Skeletal muscle satellite cell (primary cell): ENCODE data around the gene PPP4R1. TPM values are rescaled to one million over a fixed set of nuclear protein-coding genes. Genes with fewer than 3 reads are reported as not detected.
A peak's percentile ranks its signal among the peaks of the same experiment; 100 is the strongest.

Source experiments
- H3K27me3 ChIP-seq: 2 replicates; pipeline ENCODE4 v1.7.0; 2013; ENCODE audit warnings: low read length; ENCODE audit not compliant: control insufficient read depth, insufficient read depth
- H3K36me3 ChIP-seq: 2 replicates; pipeline ENCODE4 v1.7.0; 2013; ENCODE audit warnings: mild to moderate bottlenecking, control low read depth, low read length; ENCODE audit not compliant: insufficient read depth
- H3K4me1 ChIP-seq: 2 replicates; pipeline ENCODE4 v1.7.0; 2013; ENCODE audit warnings: low read length; ENCODE audit not compliant: control insufficient read depth, insufficient read depth
- H3K4me2 ChIP-seq: 2 replicates; pipeline ENCODE4 v1.7.0; 2013; ENCODE audit warnings: mild to moderate bottlenecking, low read length
- H3K4me3 ChIP-seq: 2 replicates; pipeline ENCODE4 v1.7.0; 2013; ENCODE audit warnings: low read length
- H3K9ac ChIP-seq: 2 replicates; pipeline ENCODE4 v1.7.0; 2013; ENCODE audit warnings: mild to moderate bottlenecking, low read depth, low read length, moderate library complexity
- H3K9me3 ChIP-seq: replicated peaks from 2 replicates; pipeline ENCODE4 v1.7.0; 2013; ENCODE audit warnings: mild to moderate bottlenecking, control low read depth, low read length
- total RNA-seq: library from RNA; depleted of rRNA; stranded (reverse); fragments of >200 nt; gene quantifications from 2 replicates; pipeline ENCODE4 v1.2.3, GENCODE V29; 2012; rRNA removed

PPP4R1 gene
- total RNA-seq = 58.3 and 65.5 TPM in 2 replicates

GRCh38 chr18:9614401-9615279 is at the start of gene PPP4R1:
Gene PPP4R1 (minus strand): TSS chr18:9614559. CDS start chr18:9614484, 75 bp downstream.
- H3K9ac ChIP-seq = peak within 1 kb of the TSS; percentile 95
- H3K4me1 ChIP-seq = peaks cover 44% of the 10 kb centered on the region
- H3K4me2 ChIP-seq = peak within 1 kb of the TSS; percentile 81
- H3K27me3 ChIP-seq = no peaks in the 10 kb centered on the region
- H3K9me3 ChIP-seq = no peaks in the 10 kb centered on the region
- H3K4me3 ChIP-seq = peak within 1 kb of the TSS; percentile 91
- H3K36me3 ChIP-seq = peaks cover 12% of the 10 kb centered on the region

GRCh38 chr18:9663377-9663776 is 49.0 kb upstream of the PPP4R1 start:
- no peak overlapping the region for H3K4me2 ChIP-seq
- H3K9me3 ChIP-seq = no peaks in the 10 kb centered on the region
- H3K9ac ChIP-seq = no peak overlapping the region
- H3K27me3 ChIP-seq = no peaks in the 10 kb centered on the region
- no peak overlapping the region for H3K4me3 ChIP-seq
- no peaks in the 10 kb centered on the region for H3K4me1 ChIP-seq
- no peaks in the 10 kb centered on the region for H3K36me3 ChIP-seq

- Histone ChIP-seq H3K27me3 (no peaks in the 10 kb centered on the region), H3K9ac (no peak overlapping the region), H3K9me3 (no peaks in the 10 kb centered on the region), H3K36me3 (no peaks in the 10 kb centered on the region), H3K4me2 (no peak overlapping the region), H3K4me1 (no peaks in the 10 kb centered on the region), H3K4me3 (no peak overlapping the region)
These were observed 47.2 kb upstream of the PPP4R1 start for GRCh38 chr18:9661564-9661963.

- no peaks in the 10 kb centered on the region for H3K9me3 ChIP-seq
- no peak overlapping the region for H3K4me3 ChIP-seq
- H3K9ac ChIP-seq = no peak overlapping the region
- no peak overlapping the region for H3K4me2 ChIP-seq
- H3K27me3 ChIP-seq = no peaks in the 10 kb centered on the region
- no peaks in the 10 kb centered on the region for H3K36me3 ChIP-seq
- H3K4me1 ChIP-seq = no peaks in the 10 kb centered on the region
These were observed 45.4 kb upstream of the PPP4R1 start for GRCh38 chr18:9659499-9660375.

GRCh38 chr18:9658087-9658641 is 43.8 kb upstream of the PPP4R1 start:
- Histone ChIP-seq H3K4me3 (no peak overlapping the region), H3K4me1 (peaks cover 3% of the 10 kb centered on the region), H3K9me3 (no peaks in the 10 kb centered on the region), H3K4me2 (no peak overlapping the region), H3K27me3 (no peaks in the 10 kb centered on the region), H3K9ac (no peak overlapping the region), H3K36me3 (no peaks in the 10 kb centered on the region)

- H3K4me1 ChIP-seq = peaks cover 5% of the 10 kb centered on the region
- no peaks in the 10 kb centered on the region for H3K36me3 ChIP-seq
- H3K9ac ChIP-seq = no peak overlapping the region
- H3K4me2 ChIP-seq = no peak overlapping the region
- no peaks in the 10 kb centered on the region for H3K9me3 ChIP-seq
- H3K27me3 ChIP-seq = no peaks in the 10 kb centered on the region
- H3K4me3 ChIP-seq = no peak overlapping the region
These were observed 40.9 kb upstream of the PPP4R1 start for GRCh38 chr18:9655232-9655767.

- H3K4me1 ChIP-seq = peaks cover 5% of the 10 kb centered on the region
These were observed 39.0 kb upstream of the PPP4R1 start for GRCh38 chr18:9653390-9653789.

GRCh38 chr18:9649164-9649540 is 34.8 kb upstream of the PPP4R1 start:
- Histone ChIP-seq H3K36me3 (no peaks in the 10 kb centered on the region), H3K4me1 (peaks cover 20% of the 10 kb centered on the region), H3K4me3 (no peak overlapping the region), H3K27me3 (no peaks in the 10 kb centered on the region), H3K9ac (no peak overlapping the region), H3K4me2 (no peak overlapping the region), H3K9me3 (no peaks in the 10 kb centered on the region)

More at GRCh38 chr18:9653390-9653789, 39.0 kb upstream of the PPP4R1 start:
- H3K36me3 ChIP-seq = no peaks in the 10 kb centered on the region
- H3K9me3 ChIP-seq = no peaks in the 10 kb centered on the region
- H3K9ac ChIP-seq = no peak overlapping the region
- H3K4me3 ChIP-seq = no peak overlapping the region
- H3K4me2 ChIP-seq = peak overlapping the region; percentile 24
- H3K27me3 ChIP-seq = no peaks in the 10 kb centered on the region

- Histone ChIP-seq H3K4me3 (no peak overlapping the region), H3K4me2 (no peak overlapping the region), H3K9me3 (no peaks in the 10 kb centered on the region), H3K9ac (no peak overlapping the region), H3K27me3 (no peaks in the 10 kb centered on the region), H3K4me1 (peaks cover 25% of the 10 kb centered on the region), H3K36me3 (no peaks in the 10 kb centered on the region)
These were observed 34.2 kb upstream of the PPP4R1 start for GRCh38 chr18:9648431-9649163.

- no peaks in the 10 kb centered on the region for H3K36me3 ChIP-seq
- H3K27me3 ChIP-seq = no peaks in the 10 kb centered on the region
- no peak overlapping the region for H3K9ac ChIP-seq
- no peak overlapping the region for H3K4me3 ChIP-seq
- peaks cover 26% of the 10 kb centered on the region for H3K4me1 ChIP-seq
- H3K4me2 ChIP-seq = no peak overlapping the region
- no peaks in the 10 kb centered on the region for H3K9me3 ChIP-seq
These were observed 33.4 kb upstream of the PPP4R1 start for GRCh38 chr18:9647496-9648323.
